ENCODE measurements around the gene DNAI1. TPM values are rescaled to one million over a fixed set of nuclear protein-coding genes. Genes with fewer than 3 reads are reported as not detected.

The DNAI1 gene
- total RNA-seq, 2 experiments from 2014 or later, result not detected

DNA sequence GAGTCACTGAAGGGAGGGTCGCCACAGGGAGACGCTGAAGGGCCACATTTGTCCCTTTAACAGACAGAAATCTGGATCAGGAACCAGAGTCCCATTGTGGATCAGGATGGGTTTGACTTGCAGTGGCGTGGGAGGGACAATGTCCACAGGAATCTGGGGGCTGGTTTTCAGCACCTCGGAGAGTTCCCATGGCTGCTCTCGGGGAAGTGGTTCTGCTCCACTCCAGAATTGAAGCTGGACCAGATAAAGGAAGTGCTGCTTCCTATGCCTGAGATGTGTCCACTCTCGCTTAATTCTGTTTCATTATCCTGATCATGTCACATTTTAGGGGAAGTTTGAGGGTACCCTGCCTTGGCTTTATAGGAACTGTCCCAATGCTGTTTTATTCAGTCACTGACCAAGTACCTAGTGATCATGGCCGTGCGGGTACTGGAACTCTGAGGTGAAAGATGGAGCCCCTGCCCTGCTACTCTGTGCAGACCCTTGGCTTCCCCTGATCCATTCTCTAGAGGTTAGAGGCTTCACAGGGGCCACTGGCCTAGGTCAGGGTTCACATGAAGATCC is 35.4 kb downstream of the DNAI1 start:
- peak; percentile 67 for ATAC-seq
- no peaks in the 10 kb centered on the region for H3K4me1 Mint-ChIP-seq (ENCODE audit: low read depth)
- peak; percentile 63 for DNase-seq
- no peak overlapping the region for H3K27ac Mint-ChIP-seq
- ChIA-PET CTCF (interaction anchor here (1.2 to 1.4 kb wide), 2 partner anchors 17 to 50 kb away, joined by 3 to 4 read pairs; no protein-coding TSS in a partner anchor), POLR2A (no interaction called here)
- no peaks in the 10 kb centered on the region for H3K36me3 Mint-ChIP-seq (ENCODE audit: low read depth)
- no peak overlapping the region for H3K4me3 Mint-ChIP-seq
- no peaks in the 10 kb centered on the region for H3K9me3 Mint-ChIP-seq (ENCODE audit: insufficient read depth)
- peaks cover 5% of the 10 kb centered on the region for H3K27me3 Mint-ChIP-seq (ENCODE audit: low read depth)

DNA sequence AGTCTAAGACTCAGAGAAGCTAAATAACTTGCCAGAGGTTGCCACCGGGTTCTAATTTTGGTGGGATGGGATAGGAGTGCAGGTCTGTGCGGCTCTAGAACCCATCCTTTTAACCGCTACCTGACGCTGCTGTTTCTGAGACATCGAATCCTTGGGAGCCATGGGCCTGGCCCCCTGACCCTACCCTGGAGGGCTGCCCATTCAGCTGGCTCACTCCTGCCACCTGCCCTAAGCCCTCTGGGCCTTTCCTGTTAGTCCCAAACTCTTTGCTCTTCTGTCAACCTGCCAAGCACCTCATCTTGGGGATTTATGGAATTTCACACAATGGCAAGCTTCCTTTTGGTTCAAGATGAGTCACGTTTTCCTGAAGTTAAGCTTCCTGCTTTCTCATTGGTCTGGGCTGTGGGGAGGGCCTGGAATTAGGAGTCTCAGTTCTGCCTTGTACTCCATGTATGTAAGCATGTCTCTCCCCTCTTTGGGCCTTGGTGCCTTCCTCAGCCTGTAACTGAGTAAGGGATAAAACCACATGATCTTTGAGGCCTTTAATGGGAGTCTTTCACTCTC is 37.6 kb downstream of the DNAI1 start:
- POLR2A ChIA-PET, result no interaction called here
- no peaks in the 10 kb centered on the region for H3K36me3 Mint-ChIP-seq (ENCODE audit: low read depth)
- no peaks in the 10 kb centered on the region for H3K9me3 Mint-ChIP-seq (ENCODE audit: insufficient read depth)
- CTCF ChIA-PET, result interaction anchor here (1.0 to 1.4 kb wide), 2 partner anchors 10 to 92 kb away, joined by 3 read pairs; no protein-coding TSS in a partner anchor
- no peak overlapping the region for H3K4me3 Mint-ChIP-seq
- ATAC-seq, result no peak
- H3K27me3 Mint-ChIP-seq (ENCODE audit: low read depth), result peaks cover 9% of the 10 kb centered on the region
- H3K4me1 Mint-ChIP-seq (ENCODE audit: low read depth), result no peaks in the 10 kb centered on the region
- no peak for DNase-seq
- no peak overlapping the region for H3K27ac Mint-ChIP-seq

- POLR2A ChIA-PET, result no interaction called here
- Mint-ChIP-seq H3K36me3 (ENCODE audit: low read depth) (no peaks in the 10 kb centered on the region), H3K4me1 (ENCODE audit: low read depth) (no peaks in the 10 kb centered on the region), H3K9me3 (ENCODE audit: insufficient read depth) (no peaks in the 10 kb centered on the region), H3K27me3 (ENCODE audit: low read depth) (peaks cover 9% of the 10 kb centered on the region), H3K4me3 (no peak overlapping the region), H3K27ac (no peak overlapping the region)
- CTCF ChIA-PET, result interaction anchor here (1.3 kb wide), 1 partner anchor 59 kb away, joined by 3 read pairs; no protein-coding TSS in a partner anchor
- ATAC-seq (no peak), DNase-seq (no peak)
Measured at GRCh38 chr9:34498553-34498952, 39.9 kb downstream of the DNAI1 start.

DNA sequence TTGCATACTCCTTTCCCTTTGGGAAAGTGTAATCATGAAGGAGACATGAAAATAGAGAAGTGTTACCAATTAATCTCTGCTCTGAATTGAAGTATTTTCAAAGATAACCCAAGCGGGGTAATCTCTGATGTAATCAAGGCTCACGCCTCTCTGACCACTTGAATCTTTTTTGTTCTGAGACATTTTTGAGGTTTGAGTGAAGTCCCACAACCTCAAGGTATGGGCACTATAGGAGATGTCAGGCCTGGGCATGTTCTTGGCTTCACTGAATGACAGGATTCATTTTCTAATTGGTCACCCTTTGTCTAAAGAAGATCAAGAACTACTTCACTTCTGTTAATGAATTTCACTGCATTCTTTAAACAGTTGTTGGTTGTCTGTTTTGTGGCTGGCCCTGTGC is 40.5 kb downstream of the DNAI1 start:
- Mint-ChIP-seq H3K4me1 (ENCODE audit: low read depth) (no peaks in the 10 kb centered on the region), H3K27ac (no peak overlapping the region), H3K9me3 (ENCODE audit: insufficient read depth) (no peaks in the 10 kb centered on the region), H3K36me3 (ENCODE audit: low read depth) (no peaks in the 10 kb centered on the region), H3K4me3 (no peak overlapping the region), H3K27me3 (ENCODE audit: low read depth) (peaks cover 9% of the 10 kb centered on the region)
- ChIA-PET POLR2A (no interaction called here), CTCF (interaction anchor here (1.3 kb wide), 1 partner anchor 59 kb away, joined by 3 read pairs; no protein-coding TSS in a partner anchor)
- DNase-seq (no peak), ATAC-seq (no peak)

DNA sequence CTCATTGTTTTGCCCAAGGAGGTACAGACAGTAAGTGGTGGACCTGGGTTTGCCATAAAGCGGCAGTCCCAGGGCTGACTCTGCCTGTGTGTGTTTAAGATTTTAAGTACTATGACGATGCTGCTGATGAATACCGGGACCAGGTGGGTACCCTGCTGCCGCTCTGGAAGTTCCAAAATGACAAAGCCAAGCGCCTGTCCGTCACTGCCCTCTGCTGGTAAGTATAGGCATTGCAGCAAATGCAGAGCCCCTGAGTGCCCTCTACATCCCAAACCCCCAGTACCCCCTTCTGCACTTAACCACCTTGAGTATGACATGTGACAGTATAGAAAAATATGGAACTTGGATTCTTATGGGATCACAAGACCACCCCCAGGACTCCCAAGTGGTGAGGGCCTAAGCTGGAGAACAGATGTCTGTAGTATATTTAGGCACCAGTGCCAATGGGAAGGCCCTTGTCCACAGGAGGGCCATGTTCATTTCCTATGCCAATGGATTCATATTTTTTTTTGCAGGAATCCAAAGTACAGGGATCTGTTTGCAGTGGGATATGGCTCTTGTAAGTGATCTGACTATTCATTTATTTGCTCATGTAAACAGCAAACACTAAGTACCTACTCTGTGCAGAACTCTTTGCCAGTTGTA is 42.1 kb downstream of the DNAI1 start:
- DNase-seq (peak; percentile 80), ATAC-seq (peak; percentile 69)
- Mint-ChIP-seq H3K4me1 (ENCODE audit: low read depth) (no peaks in the 10 kb centered on the region), H3K9me3 (ENCODE audit: insufficient read depth) (no peaks in the 10 kb centered on the region), H3K27ac (no peak overlapping the region), H3K36me3 (ENCODE audit: low read depth) (no peaks in the 10 kb centered on the region), H3K4me3 (no peak overlapping the region), H3K27me3 (ENCODE audit: low read depth) (peaks cover 9% of the 10 kb centered on the region)
- POLR2A ChIA-PET, result no interaction called here
- CTCF ChIA-PET, result interaction anchor here (0.6 to 4.7 kb wide), 21 partner anchors 11 to 525 kb away, joined by 3 to 43 read pairs (median 4); partner anchors contain the start of genes DNAI1 and SIGMAR1

DNA sequence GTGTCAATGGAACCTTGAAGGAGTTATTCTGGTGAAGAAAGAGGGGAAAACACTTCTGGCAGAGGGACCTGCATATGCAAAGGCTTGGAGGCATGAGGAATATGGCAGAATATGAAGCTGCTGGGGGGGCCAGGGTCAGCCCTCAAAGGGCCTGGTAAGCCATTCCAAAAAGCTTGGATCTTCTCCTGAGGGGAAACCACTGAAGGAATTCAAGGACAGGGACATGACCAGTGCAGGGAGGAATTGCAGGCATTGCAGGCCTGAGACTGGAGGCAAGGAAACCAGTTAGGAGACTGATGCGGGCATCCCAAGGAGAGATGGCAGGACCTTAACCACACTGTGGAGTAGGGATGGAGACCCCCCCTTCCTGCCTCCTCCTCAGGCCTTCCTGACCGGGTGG is 42.8 kb downstream of the DNAI1 start:
- Mint-ChIP-seq H3K36me3 (ENCODE audit: low read depth) (no peaks in the 10 kb centered on the region), H3K4me1 (ENCODE audit: low read depth) (no peaks in the 10 kb centered on the region), H3K27me3 (ENCODE audit: low read depth) (peaks cover 9% of the 10 kb centered on the region), H3K4me3 (no peak overlapping the region), H3K27ac (no peak overlapping the region), H3K9me3 (ENCODE audit: insufficient read depth) (no peaks in the 10 kb centered on the region)
- CTCF ChIA-PET, result interaction anchor here (0.6 to 4.7 kb wide), 14 partner anchors 10 to 524 kb away, joined by 3 to 43 read pairs (median 4); partner anchors contain the start of genes DNAI1 and SIGMAR1
- POLR2A ChIA-PET, result no interaction called here
- no peak for ATAC-seq
- DNase-seq, result no peak

DNA sequence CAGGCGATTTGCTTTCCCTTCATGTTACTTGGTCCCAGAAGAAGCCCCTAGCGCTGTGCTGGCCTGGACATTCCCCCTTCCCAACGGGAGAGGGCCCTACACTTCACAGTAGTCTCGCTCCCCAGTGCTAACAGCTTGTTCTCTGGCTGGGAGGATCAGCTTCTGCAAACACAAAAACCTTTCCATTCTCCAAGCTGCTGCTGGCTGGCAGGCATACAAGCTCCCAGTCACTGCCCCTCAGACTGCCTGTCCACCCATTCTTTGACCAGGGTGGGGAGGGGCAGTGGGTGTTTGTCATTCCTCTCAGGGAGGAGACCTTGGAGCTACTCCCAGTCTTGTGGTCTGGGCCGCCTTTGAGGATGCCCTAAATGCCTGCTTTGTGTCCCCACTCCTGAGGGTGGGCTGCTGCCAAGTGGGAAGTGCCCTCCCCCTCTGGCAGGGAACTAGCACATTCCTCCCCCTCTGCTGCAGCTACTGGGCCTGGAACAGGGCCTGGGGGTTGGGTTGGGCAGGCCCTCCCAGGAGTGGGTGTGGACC is 43.4 kb downstream of the DNAI1 start:
- ChIA-PET CTCF (interaction anchor here (0.9 to 4.7 kb wide), 9 partner anchors 10 to 170 kb away, joined by 3 to 43 read pairs (median 5); partner anchors contain the start of gene DNAI1), POLR2A (no interaction called here)
- DNase-seq (no peak), ATAC-seq (no peak)
- Mint-ChIP-seq H3K9me3 (ENCODE audit: insufficient read depth) (no peaks in the 10 kb centered on the region), H3K4me3 (no peak overlapping the region), H3K27me3 (ENCODE audit: low read depth) (peaks cover 9% of the 10 kb centered on the region), H3K27ac (no peak overlapping the region), H3K4me1 (ENCODE audit: low read depth) (no peaks in the 10 kb centered on the region), H3K36me3 (ENCODE audit: low read depth) (no peaks in the 10 kb centered on the region)

DNA sequence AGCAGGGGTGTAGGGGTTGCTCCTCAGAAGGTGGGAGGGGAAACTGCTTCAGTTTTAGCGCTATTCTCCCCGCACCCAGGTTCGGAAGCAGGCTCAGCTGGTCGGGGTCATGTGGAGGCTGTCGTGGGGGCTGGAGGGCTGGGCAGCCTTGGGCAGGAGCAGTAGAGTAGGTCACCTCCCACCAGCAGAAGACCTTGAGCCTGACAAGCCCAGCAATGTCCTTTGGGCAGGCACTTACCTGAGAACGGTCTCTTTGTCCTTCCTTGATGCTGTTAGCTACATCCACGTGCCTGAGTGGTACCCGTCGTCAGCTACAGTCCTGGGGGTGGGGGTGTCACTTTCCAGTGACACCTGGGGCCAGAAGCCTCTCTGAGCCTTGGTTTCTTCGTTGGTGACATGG is 43.9 kb downstream of the DNAI1 start:
- Mint-ChIP-seq H3K4me1 (ENCODE audit: low read depth) (no peaks in the 10 kb centered on the region), H3K4me3 (no peak overlapping the region), H3K27ac (no peak overlapping the region), H3K36me3 (ENCODE audit: low read depth) (no peaks in the 10 kb centered on the region), H3K27me3 (ENCODE audit: low read depth) (peaks cover 8% of the 10 kb centered on the region), H3K9me3 (ENCODE audit: insufficient read depth) (no peaks in the 10 kb centered on the region)
- DNase-seq, result no peak
- ATAC-seq, result no peak
- POLR2A ChIA-PET, result no interaction called here
- CTCF ChIA-PET, result interaction anchor here (1.2 to 4.7 kb wide), 2 partner anchors 63 to 98 kb away, joined by 3 to 43 read pairs; no protein-coding TSS in a partner anchor

DNA sequence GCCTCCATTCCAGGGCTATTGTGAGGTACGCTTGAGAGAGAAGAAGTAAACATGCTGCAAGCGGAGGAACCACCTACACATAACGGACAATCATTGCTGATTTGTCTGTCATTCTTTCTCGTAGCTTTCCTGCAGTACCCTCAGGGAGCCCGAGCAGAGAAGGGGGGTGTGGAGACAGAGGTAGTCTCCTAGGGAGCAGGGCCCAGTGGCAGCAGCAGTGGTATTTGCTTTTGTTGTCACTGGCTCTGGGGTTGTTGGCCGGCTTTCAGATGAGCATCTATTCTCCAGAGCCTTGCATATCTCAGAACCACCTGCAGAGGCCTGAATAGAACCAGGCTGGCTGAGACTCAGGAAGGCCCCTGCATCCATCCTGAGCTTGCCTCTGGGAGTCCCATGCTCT is 44.3 kb downstream of the DNAI1 start:
- no peaks in the 10 kb centered on the region for H3K36me3 Mint-ChIP-seq (ENCODE audit: low read depth)
- peaks cover 5% of the 10 kb centered on the region for H3K27me3 Mint-ChIP-seq (ENCODE audit: low read depth)
- H3K27ac Mint-ChIP-seq, result no peak overlapping the region
- DNase-seq (no peak), ATAC-seq (no peak)
- no peaks in the 10 kb centered on the region for H3K4me1 Mint-ChIP-seq (ENCODE audit: low read depth)
- ChIA-PET CTCF (interaction anchor here (1.4 to 4.7 kb wide), 2 partner anchors 66 to 99 kb away, joined by 4 to 43 read pairs; no protein-coding TSS in a partner anchor), POLR2A (no interaction called here)
- no peak overlapping the region for H3K4me3 Mint-ChIP-seq
- no peaks in the 10 kb centered on the region for H3K9me3 Mint-ChIP-seq (ENCODE audit: insufficient read depth)

- DNase-seq (no peak), ATAC-seq (no peak)
- Mint-ChIP-seq H3K36me3 (ENCODE audit: low read depth) (no peaks in the 10 kb centered on the region), H3K27me3 (ENCODE audit: low read depth) (peaks cover 5% of the 10 kb centered on the region), H3K27ac (no peak overlapping the region), H3K9me3 (ENCODE audit: insufficient read depth) (no peaks in the 10 kb centered on the region), H3K4me1 (ENCODE audit: low read depth) (no peaks in the 10 kb centered on the region), H3K4me3 (no peak overlapping the region)
- ChIA-PET POLR2A (no interaction called here), CTCF (interaction anchor here (1.4 to 4.7 kb wide), 2 partner anchors 67 to 99 kb away, joined by 4 to 43 read pairs; no protein-coding TSS in a partner anchor)
Measured at GRCh38 chr9:34503406-34503805, 44.8 kb downstream of the DNAI1 start.

- no peak overlapping the region for H3K4me3 Mint-ChIP-seq
- POLR2A ChIA-PET, result no interaction called here
- no peaks in the 10 kb centered on the region for H3K9me3 Mint-ChIP-seq (ENCODE audit: insufficient read depth)
Measured at GRCh38 chr9:34505370-34506120, 46.9 kb downstream of the DNAI1 start.

More at GRCh38 chr9:34505370-34506120, 46.9 kb downstream of the DNAI1 start:
- Mint-ChIP-seq H3K27ac (no peak overlapping the region), H3K36me3 (ENCODE audit: low read depth) (no peaks in the 10 kb centered on the region), H3K4me1 (ENCODE audit: low read depth) (no peaks in the 10 kb centered on the region), H3K27me3 (ENCODE audit: low read depth) (no peaks in the 10 kb centered on the region)
- ATAC-seq, result no peak
- no peak for DNase-seq
- CTCF ChIA-PET, result interaction anchor here (0.9 to 1.4 kb wide), 3 partner anchors 9 to 102 kb away, joined by 3 to 8 read pairs (median 3); no protein-coding TSS in a partner anchor

Measured in activated CD8-positive, alpha-beta T cell treated with anti-CD3 and anti-CD28 coated beads, Interleukin-2, amount 10 ng/mL, durations not matched to agents 7 days and 5 days (primary cell).